C1 segment of cervical spinal cord (tissue), 14 donors: Measurements from ENCODE around the gene MYLK.
A peak's percentile ranks its signal among the peaks of the same experiment; 100 is the strongest.
"Not testable (repeated sequence)": the region's sequence is repeated elsewhere in the genome, so short reads cannot be mapped to it uniquely, and the experiment has no call there.

Source experiments
- DNase-seq, 14 donors: peaks; one replicate each; lab custom pipeline; 2025; lab: John Stamatoyannopoulos, UW

Gene MYLK, protein sequence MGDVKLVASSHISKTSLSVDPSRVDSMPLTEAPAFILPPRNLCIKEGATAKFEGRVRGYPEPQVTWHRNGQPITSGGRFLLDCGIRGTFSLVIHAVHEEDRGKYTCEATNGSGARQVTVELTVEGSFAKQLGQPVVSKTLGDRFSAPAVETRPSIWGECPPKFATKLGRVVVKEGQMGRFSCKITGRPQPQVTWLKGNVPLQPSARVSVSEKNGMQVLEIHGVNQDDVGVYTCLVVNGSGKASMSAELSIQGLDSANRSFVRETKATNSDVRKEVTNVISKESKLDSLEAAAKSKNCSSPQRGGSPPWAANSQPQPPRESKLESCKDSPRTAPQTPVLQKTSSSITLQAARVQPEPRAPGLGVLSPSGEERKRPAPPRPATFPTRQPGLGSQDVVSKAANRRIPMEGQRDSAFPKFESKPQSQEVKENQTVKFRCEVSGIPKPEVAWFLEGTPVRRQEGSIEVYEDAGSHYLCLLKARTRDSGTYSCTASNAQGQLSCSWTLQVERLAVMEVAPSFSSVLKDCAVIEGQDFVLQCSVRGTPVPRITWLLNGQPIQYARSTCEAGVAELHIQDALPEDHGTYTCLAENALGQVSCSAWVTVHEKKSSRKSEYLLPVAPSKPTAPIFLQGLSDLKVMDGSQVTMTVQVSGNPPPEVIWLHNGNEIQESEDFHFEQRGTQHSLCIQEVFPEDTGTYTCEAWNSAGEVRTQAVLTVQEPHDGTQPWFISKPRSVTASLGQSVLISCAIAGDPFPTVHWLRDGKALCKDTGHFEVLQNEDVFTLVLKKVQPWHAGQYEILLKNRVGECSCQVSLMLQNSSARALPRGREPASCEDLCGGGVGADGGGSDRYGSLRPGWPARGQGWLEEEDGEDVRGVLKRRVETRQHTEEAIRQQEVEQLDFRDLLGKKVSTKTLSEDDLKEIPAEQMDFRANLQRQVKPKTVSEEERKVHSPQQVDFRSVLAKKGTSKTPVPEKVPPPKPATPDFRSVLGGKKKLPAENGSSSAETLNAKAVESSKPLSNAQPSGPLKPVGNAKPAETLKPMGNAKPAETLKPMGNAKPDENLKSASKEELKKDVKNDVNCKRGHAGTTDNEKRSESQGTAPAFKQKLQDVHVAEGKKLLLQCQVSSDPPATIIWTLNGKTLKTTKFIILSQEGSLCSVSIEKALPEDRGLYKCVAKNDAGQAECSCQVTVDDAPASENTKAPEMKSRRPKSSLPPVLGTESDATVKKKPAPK (N-terminal part only)

DNA sequence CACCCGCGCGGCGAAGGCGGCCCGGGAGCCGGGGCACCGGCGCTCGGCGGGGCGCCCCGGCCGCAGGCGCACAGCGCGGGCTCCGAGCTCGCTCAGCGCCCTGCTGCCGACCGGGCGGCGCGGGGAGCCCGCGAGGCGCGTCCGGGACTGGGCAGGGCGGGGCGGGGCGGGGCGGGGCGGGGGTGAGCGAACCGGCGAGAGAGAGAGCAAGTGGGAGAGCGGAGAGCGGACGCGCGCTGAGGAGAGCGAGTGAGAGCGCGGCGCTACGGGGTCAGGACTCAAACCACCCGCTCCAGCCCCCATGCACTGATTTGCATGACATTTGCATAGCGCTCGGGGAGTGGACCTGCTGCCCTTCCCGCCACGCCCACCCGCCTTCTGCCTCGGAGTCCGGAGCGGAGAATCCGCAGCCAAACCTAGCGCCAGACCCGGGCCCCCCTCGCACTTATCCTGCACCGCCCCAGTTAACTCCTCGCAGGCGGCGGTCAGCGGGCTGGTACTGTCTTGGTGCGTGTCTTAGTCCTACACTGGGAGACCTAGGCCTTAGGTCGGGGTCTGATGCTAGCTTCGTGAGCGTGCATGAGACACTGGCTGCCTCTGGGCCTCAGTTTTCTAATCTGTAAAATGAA lies at the start of gene MYLK:
Gene MYLK, minus strand, starts transcription at position 130 of the 629 bp plus-strand sequence. CDS start 90,491 bp downstream, outside the sequence.
- peak in 4 of 14 donors; percentile 4 to 49 (median 30) for DNase-seq

DNA sequence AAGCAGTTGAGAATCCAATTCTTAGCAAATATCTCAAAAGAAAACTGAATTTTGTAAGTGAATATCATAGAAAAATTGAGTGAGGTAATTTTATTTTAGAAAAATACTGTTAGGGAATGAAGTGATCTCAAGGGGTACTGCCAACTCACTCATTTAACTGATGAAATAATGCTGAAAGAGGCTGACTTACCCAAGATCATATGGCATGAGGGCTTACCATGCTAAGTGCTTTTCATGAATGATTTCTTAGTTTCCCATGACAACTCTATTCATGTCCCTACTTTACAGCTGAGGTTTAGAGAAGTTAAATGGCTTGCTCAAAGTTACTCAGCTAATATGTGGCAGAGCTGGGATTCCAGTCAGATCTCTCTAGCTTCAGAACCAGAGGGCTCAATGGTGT lies 46.3 kb upstream of the MYLK start:
- no peak for DNase-seq

DNA sequence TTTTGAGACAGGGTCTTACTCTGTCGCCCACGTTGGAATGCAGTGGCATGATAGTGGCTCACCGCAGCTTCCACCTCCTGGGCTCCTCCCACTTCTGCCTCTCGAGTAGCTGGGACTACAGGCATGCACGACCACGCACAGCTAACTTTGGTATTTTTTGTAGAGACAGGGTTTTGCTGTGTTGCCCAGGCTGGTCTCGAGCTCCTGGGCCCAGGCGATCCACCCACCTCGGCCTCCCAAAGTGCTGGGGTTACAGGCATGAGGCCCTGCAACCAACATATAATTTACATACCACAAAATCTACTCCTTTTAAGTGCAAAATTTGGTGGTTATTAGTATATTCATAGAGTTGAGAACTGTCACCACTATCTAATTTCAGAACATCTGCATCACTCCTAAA lies 45.2 kb upstream of the MYLK start:
- no peak for DNase-seq

DNA sequence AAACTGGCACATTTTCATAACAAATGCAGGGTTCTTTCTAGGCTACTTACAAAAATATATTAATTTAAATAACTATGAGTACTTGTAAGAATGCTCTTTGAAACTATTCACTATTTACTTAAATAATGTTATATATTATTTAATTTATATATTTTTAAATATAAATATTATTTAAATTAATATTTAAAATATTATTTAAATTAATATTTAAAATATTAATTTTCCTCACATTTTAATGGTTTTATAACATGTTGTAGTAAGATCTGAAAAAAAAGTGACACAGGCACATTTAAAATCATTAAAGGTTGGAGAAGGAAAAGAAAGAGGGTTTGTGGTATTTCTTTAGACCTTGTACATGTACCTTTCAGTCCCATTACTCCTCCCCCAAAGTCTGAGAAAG lies 42.3 kb upstream of the MYLK start:
- DNase-seq = no peak

DNA sequence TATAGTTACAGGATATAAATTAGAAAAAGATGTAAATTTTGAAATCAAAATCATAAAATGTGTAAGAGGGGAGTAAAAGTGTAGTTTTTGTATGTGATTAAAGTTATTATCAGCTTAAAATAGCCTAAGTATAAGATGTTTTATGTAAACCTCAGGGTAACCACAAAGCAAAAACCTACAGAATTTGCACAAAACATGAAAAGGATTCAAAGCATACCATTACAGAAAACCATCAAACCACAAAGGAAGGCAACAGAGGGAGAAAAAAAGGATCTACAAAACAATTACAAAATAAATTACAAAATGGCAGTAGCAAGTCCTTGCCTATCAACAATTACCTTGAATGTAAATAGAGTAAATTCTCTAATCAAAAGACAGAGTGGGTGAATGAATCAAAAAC lies 36.7 kb upstream of the MYLK start:
- no peak for DNase-seq

DNA sequence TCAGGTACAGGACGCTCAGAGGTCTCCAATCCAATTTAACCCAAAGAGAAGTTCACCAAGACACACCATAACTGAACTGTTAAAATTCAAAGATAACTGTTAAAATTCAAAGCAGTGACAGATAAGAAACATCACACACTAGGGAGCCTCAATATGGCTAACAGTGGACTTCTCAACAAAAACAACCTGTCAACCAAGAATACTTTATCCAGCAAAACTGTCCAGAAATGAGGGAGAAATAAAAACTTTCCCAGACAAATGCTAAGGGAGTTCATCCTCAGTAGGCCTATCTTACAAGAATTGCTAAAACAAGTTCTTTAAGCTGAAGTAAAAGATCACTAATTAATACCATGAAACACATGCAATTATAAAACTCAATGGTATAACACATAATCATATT lies 36.3 kb upstream of the MYLK start:
- DNase-seq = no peak

DNA sequence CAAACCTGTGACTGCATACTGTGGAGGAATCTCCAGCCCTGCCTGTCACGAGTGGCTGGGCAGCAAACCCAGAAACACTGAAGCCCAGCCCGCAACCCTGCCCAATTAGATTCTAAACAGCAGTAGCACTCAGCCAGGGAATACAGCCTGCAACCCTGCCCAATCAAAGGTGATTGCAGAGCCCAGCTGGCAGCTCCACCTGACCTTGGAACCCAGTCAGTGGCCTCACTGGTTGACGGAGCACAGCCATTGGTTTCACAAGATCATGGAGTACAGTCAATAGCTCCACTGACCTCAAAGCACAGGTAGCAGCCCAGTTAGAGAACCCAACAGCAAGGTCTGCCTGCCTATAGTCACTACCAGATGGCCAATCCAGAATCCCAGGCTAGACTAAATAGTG lies 35.2 kb upstream of the MYLK start:
- no peak for DNase-seq

DNA sequence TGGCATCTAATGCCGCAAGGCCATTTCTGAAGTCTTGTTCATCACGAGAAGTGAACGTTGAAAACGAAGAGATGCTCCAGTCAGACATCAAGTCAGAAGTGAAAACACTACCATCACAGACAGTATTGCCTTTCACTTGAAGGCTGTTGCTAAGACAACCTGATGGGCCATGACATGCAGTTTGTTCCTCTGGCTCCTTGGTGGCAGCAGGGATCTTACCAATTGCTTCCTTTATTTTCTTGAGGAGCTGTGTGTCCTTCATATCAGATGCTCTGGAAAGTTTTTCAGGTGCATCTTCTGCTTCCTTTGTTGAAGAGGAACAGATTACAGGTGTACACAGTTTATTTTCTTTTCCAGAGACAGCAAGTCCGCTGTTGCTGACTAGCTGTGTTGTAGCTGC lies 30.7 kb upstream of the MYLK start:
- DNase-seq = no peak

DNA sequence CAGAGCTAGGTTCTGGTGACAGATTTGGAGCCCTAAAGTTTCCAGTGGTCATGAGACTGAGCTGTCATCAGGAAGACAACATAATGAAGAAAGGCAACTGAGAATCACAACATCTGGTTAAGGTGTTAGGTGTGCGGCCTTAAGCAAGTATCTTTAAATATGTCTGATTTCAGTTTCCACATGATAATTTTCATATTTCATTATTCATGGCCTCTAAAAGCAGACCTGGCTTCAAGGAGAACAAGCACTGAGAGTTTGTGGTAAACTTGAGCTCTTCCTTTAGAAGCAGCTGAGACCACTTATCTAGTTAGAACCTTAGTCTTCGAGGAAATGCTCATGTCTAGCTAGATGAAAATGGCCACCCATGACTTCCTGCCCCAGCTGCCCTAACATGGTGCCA lies 25.7 kb upstream of the MYLK start:
- no peak for DNase-seq

DNA sequence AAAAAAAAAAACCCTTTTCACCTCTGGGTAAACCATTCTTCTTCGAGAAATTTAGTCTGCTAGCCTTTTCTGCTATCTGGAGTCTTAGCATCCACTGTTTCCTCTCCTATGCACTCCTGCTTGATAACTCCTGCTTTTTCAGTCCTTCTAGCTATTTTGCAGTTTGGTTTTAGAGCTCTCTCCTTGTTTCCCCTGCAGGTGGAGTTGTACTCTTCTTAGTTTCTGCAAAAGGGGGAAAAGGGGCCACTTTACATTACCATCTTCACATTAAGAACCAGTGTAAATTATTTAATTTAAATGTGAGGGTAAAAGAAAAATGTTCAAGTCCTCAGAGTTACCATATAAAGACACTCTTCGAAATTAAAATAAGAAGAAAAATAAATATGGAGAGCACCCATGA lies 23.6 kb upstream of the MYLK start:
- DNase-seq = no peak

DNA sequence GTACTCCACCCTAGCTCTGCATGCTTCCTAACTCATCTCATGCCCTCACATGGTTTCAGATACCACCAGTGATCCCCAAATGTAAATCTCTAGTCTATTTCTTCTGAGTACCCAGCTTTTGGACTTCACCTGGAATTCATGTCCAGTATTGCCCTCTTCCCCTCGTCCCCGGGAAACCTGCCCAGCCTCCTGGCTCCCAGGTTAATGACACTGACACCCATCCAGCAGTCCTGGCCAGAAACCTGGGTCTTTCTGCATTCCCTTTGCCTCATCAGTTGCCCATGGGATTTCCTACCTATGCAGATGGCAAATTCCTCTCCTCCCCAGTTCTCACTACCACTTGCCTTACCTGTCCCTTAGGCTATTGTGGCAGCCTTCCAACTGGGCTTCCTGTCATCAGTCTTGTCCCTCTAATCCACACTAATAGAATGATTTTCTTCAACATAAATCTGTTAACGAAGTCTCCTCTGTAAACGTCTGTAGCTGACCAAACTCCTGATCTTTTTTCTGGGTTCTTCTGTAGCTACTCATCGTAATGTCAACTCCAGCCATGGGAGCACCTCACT lies 15.3 kb upstream of the MYLK start:
- no peak for DNase-seq

DNA sequence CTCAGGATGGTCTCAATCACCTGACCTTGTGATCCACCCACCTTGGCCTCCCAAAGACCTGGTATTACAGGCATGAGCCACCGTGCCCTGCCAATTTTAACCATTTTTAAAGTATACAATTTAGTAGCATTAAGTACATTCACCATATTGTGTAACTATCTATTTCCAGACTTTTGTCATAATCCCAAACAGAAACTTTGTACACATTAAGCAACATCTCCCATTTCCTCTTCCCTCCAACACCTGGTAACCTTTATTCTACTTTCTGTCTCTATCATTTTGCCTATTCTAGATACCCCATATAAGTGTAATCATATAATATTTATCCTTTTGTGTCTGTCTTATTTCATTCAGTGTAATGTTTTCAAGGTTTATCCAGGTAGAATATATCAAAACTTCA lies 8.9 kb upstream of the MYLK start:
- no peak for DNase-seq

DNA sequence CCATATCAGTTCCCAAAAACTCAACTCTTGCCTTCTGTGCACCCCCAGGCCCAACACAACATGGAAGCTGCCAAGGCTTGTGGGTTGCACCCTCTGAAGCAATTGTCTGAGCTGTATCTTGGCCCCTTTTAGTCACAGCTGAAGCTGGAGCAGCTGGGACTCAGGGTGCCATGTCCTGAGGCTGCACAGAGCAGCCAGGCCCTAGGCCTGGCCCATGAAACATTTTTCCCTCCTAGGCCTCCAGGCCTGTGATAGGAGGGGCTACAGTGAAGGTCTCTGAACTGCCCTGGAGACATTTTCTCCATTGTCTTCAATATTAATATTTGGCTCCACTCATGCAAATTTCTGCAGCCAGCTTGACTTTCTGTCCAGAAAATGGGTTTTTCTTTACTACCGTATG lies 8.1 kb upstream of the MYLK start:
- DNase-seq = no peak

DNA sequence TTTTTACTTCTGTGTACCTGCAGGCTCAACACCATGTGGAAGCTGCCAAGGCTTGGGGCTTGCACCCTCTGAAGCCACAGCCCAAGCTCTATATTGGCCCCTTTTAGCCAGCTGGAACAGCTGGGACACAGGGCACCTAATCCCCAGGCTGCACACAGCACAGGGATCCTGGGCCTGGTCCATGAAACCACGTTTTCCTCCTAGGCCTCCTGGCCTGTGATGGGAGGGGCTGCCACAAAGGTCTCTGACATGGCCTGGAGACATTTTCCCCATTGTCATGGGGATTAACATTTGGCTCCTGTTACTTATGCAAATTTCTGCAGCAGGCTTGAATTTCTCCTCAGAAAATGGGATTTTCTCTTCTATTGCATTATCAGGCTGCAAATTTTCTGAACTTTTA lies 6.9 kb upstream of the MYLK start:
- DNase-seq = not testable (repeated sequence)

DNA sequence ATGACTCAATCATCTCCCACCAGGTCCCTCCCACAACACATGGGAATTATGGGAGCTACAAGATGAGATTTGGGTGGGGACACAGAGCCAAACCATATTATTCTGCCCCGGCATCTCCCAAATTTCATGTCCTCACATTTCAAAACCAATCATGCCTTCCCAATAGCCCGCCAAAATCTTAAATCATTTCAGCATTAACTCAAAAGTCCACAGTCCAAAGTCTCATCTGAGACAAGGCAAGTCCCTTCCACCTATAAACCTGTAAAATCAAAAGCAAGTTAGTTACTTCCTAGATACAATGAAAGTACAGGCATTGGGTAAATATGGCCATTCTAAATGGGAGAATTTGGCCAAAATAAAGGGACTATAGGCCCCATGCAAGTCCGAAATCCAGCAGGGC lies 6.0 kb upstream of the MYLK start:
- DNase-seq = not testable (repeated sequence)

DNA sequence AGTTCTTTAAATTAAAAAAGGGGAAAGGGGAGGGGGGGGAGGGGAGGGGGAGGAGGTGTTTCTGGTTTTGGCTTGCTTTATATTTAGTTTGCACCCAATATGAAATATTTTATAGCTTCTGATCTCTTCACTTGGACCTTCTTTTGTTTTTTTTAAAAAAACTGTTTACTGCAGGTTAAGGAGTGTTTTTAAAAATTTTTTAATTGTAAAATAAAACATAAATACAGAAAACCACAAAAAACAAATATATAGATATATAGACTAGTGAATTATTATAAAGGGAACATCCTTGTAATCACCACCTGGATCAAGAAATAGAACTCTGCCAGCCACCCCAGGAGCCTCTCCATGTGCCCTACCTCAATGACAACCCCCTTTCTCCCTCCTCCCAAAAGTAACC lies 861 bp upstream of the MYLK start:
- no peak for DNase-seq

DNA sequence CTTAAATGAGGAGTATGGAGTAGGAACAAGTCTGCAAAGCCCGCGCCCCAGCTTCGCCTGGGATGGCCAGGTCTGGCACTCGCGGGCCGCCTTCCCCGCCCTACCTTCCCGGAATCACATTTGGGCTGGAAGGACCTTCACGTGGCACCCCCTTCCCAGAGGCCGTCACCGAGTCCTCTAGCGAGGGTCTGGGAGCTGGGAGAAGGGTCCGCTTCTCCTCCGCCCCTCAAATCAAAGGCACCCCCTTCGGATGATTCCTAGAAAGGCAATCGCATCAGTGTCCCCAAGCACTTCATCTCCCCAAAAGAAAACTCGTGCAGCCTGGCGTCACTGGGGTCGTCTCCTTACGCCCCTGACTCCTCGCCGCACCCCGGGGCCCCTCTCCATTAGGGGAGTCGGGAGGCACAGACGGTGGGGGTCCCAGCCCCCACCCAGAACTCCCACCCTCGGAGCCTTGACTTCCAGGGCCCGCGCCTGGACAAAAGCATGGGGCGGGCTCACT lies 380 bp downstream of the MYLK start:
- DNase-seq = peak in 1 of 14 donors; percentile 8

DNA sequence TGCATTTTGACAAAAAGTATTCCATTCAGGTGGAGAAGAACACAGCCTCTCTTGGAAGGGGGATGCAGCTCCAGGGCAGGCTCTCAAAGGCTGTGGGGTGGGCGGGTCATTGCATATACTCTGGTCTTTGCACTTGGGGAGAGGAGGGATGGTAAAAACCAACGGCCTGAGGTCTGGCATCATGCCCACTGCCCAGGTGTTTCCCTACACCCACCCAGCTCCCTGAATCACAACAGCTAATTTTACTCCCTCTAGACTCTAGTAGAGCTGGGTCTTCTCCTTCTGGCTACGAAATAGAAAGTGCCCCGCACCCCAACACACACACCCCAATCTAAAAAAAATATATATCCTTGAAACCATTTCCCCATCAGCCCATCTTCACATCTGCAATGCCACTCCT lies 1.0 kb downstream of the MYLK start:
- no peak for DNase-seq

DNA sequence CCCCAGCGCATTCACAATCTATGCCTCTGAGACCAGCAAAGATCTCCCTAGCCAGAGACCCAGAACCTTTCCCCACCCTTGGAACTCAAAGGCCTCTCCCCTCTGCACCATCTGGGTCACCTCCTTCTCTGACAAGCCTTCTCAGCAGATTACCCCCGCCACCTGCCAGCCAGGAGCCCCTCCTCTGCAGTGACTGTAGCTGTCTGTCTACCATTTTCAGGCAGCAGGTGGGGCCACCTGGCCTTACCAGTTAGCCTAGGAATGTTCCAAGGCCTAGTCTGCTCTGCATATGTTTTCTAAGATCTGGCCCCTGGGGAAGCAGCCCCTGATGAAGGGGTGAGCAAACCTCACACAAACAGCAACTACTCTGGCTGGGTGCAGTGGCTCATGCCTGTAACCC lies 2.4 kb downstream of the MYLK start:
- DNase-seq = no peak

DNA sequence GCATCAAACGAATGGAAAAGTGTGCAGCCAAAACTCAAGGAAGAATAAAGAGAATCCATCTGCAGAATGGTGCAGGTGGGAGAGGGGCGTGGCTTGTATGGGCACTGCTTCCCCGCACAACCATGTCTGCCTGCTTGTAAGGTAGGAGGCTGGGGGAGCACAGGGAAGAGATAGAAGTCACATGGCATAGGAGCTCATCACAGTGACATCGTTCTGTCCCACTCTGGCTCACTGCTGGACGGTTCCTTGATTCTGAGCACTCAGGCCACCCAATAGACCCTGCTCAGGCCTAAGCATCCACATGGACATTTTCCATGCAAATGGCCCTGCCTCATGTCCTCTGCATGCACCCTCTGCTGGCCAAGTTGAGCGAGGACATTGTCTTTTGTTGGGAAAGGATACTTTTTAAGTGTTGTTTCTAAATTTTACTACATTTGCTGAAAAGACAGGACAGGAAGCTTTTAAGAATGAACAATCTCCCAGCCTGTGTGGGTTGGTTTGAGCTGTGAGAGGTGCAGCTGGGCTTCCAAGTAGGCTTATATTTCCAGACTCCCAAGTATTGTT lies 3.1 kb downstream of the MYLK start:
- DNase-seq = peak in 2 of 14 donors; percentile 5 to 16

DNA sequence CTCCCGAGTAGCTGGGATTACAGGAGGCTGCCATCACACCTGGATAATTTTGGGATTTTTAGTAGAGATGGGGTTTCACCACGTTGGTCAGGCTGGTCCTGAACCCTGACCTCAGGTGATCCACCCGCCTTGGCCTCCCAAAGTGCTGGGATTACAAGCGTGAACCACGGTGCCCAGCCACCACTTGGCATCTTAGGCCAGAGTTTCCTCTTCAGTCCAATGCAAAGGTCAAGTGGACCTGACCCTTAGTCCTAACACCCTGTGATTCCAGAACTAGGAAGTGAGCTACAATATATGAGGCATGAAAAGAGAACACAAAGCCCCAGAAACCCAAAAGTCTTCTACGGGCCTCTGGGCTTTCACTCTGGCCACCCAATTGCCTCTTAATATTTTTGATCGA lies 5.3 kb downstream of the MYLK start:
- DNase-seq = no peak
